Heart right ventricle (tissue), 16 donors: ENCODE results near the gene RB1. TPM values are rescaled to one million over a fixed set of nuclear protein-coding genes. Genes with fewer than 3 reads are reported as not detected.

Experiments
- ATAC-seq, 8 donors: fragments of 200-7000 bp; cut with Tn5 transposase; one replicate each; pipeline ENCODE4 v1.9.1; 2020; ENCODE audit warnings: mild to moderate bottlenecking in 8 of 8, moderate library complexity in 8 of 8, moderate number of reproducible peaks in 1 of 8
- DNase-seq, 2 donors: peaks; one replicate each; pipeline ENCODE4 v3.0.0-alpha.2; 2020
- H3K27ac ChIP-seq, 10 donors: fragments of 200-600 bp; sonication (generic) in 2 of 10; one replicate each; pipeline versions ENCODE4 v1.5.0 to v1.8.0; 2020 to 2022; ENCODE audit warnings: mild to moderate bottlenecking in 3 of 10
- H3K27me3 ChIP-seq, 7 donors: fragments of 200-600 bp; one replicate each; pipeline ENCODE4 v1.8.0; 2021 to 2022; ENCODE audit warnings: mild to moderate bottlenecking in 2 of 7
- H3K36me3 ChIP-seq, 9 donors: fragments of 200-600 bp; sonication (generic) in 1 of 9; one replicate each; pipeline versions ENCODE4 v1.5.0 to v1.8.0; 2020 to 2022; ENCODE audit warnings: mild to moderate bottlenecking in 2 of 9
- H3K4me1 ChIP-seq, 9 donors: fragments of 200-600 bp; sonication (generic) in 1 of 9; one replicate each; pipeline versions ENCODE4 v1.5.0 to v1.8.0; 2020 to 2022; ENCODE audit warnings: mild to moderate bottlenecking in 4 of 9
- H3K4me3 ChIP-seq, 10 donors: fragments of 200-600 bp; sonication (generic) in 2 of 10; one replicate each; pipeline versions ENCODE4 v1.5.0 to v1.8.0; 2020 to 2022; ENCODE audit warnings: mild to moderate bottlenecking in 7 of 10, moderate library complexity in 2 of 10
- H3K9me3 ChIP-seq, 11 donors: fragments of 200-600 bp in 10 of 11; sonication (generic) in 2 of 11; one replicate each; pipeline versions ENCODE4 v1.5.0 to v1.8.0; 2013 to 2022; ENCODE audit warnings: mild to moderate bottlenecking in 2 of 11, control low read depth in 1 of 11, moderate library complexity in 1 of 11
- WGBS, 2 donors: extraction: QIAGEN DNeasy Blood & Tissue Kit; methylation state at CpG; one replicate each; pipeline ENCODE4 v1.1.7; 2013; ENCODE audit warnings: inconsistent platforms in 1 of 2; 5-methylcytosine and 5-hydroxymethylcytosine counted together
- intact Hi-C, 10 donors: fragments of 100-400 bp; cut with DNase I; formaldehyde crosslinking; loops; one replicate each; pipeline versions ENCODE4 v1.11.1 to v1.14.2; 2022
- polyA plus RNA-seq, 2 donors: library from polyadenylated mRNA; stranded (reverse); fragments of 200-250 nt; gene quantifications; one replicate each; pipeline ENCODE4 v1.2.3, GENCODE V29; 2013
- total RNA-seq, 10 donors: library from RNA; stranded (reverse); fragmentation: NEBNext Ultra II Directional in 3 of 10; extraction: Animal tissue kit (Norgen Biotek cat#: 25700) in 3 of 10; gene quantifications; one replicate each; pipeline versions ENCODE4 v1.2.1 to v1.2.4, GENCODE V29; 2021 to 2023
- TF ChIP-seq, protein P1 (sequence below), 9 donors: fragments of 200-600 bp; sonication (generic) in 2 of 9; IDR thresholded peaks; one replicate each; pipeline versions ENCODE4 v1.5.0 to v1.8.0; 2021 to 2022; ENCODE audit warnings: antibody characterized with exemption in 9 of 9, mild to moderate bottlenecking in 5 of 9, moderate library complexity in 1 of 9
- donor health status: Arrhythmogenic right ventricular cardiomyopathy.
- donor health status: ischemic (EF 13 %, LVEDD 7.1; RV severe dilation, severe dysfunction).
- donor health status: healthy with polysubstance abuse.
- donor health status: DM: no; HTN: yes; CAD: no.
- donor health status: DM: no; HTN: no; CAD: no.
- donor health status: ischemic (EF 25% LVEDD 6.9; RV normal size, moderate dysfunction).
- donor health status: ischemic (EF 25% LVEDD 5.7; RV mildly dilated, moderate dysfunction).
- donor health status: healthy.
- donor health status: DM: yes; HTN: yes; CAD: no.
- donor health status: Ischemic cardiomyopathy.
- donor health status: ischemic (EF 35%, LVEDD 5.7; RV mildly dilated, moderate dysfunction).
- donor health status: nonischemic (EF 11% LVEDD 7.7; RV severe dilation, severe dysfunction).
- donor health status: DM: yes; HTN: yes; CAD: no.
- donor health status: PGD.
- donor health status: ischemic (EF 29% LVEDD 5.4; RV normal size, mild dysfunction).
- donor health status: nonischemic (EF 23%, LVEDD 6.1; RV moderate dilation, normal function).

Gene RB1
- total and polyA plus RNA-seq, 12 donors = 12.1 to 42.0 (median 25.9) TPM

DNA sequence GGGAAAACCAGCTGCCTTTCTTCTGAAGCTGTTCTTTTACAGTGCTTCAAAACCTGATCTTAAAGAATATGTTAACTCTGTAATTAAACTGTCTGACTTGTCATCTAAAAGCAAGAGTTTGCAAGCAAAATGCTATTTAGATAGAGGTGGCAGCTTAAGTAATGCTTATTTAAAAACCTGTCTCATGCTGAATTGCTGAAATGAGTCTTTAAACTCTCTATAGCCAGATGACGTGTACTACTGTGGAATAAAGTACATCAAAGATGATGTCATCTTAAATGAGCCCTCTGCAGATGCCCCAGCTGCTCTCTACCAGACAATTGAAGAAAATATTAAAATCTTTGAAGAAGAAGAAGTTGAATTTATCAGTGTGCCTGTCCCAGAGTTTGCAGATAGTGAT is 47.6 kb upstream of the RB1 start:
- H3K9me3 ChIP-seq = no peaks in the 10 kb centered on the region
- no peak overlapping the region for H3K4me3 ChIP-seq
- intact Hi-C loops = no loop called here
- peak overlapping the region in 3 of 10 donors; percentile 8 to 43 (median 22) for H3K27ac ChIP-seq
- DNase-seq = no peak
- no peak for ATAC-seq
- H3K4me1 ChIP-seq = peaks cover 6 to 69% (median 48%) of the 10 kb centered on the region in 9 donors
- H3K36me3 ChIP-seq = peaks cover 0 to 83% (median 51%) of the 10 kb centered on the region in 9 donors
- no peaks in the 10 kb centered on the region for H3K27me3 ChIP-seq
- WGBS, 2 donors = 15 to 37% methylated on average over 1 of the region's 1 CpG
- TF ChIP-seq, protein P1, sequence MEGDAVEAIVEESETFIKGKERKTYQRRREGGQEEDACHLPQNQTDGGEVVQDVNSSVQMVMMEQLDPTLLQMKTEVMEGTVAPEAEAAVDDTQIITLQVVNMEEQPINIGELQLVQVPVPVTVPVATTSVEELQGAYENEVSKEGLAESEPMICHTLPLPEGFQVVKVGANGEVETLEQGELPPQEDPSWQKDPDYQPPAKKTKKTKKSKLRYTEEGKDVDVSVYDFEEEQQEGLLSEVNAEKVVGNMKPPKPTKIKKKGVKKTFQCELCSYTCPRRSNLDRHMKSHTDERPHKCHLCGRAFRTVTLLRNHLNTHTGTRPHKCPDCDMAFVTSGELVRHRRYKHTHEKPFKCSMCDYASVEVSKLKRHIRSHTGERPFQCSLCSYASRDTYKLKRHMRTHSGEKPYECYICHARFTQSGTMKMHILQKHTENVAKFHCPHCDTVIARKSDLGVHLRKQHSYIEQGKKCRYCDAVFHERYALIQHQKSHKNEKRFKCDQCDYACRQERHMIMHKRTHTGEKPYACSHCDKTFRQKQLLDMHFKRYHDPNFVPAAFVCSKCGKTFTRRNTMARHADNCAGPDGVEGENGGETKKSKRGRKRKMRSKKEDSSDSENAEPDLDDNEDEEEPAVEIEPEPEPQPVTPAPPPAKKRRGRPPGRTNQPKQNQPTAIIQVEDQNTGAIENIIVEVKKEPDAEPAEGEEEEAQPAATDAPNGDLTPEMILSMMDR (IDR thresholded peaks at IDR 0.05) = no peak

DNA sequence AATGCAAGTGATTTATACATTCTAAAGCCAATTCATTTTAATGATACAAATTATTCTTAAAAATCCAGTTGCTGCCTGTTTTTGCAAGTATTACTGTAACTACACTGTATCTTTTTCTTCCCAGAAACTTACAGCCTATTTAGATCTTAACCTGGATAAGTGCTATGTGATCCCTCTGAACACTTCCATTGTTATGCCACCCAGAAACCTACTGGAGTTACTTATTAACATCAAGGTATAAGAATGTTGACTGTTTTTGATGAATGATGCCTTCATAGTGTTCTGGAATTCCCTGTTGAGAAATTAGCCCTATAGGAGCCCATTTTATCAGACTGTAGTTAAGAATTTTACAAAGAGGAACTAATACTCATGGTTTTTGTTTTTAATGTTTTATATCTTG is 45.5 kb upstream of the RB1 start:
- no peaks in the 10 kb centered on the region for H3K9me3 ChIP-seq
- ATAC-seq (no peak), DNase-seq (no peak)
- intact Hi-C loops = no loop called here
- no peaks in the 10 kb centered on the region for H3K27me3 ChIP-seq
- no peak overlapping the region for H3K4me3 ChIP-seq
- H3K4me1 ChIP-seq = peaks cover 3 to 49% (median 35%) of the 10 kb centered on the region in 9 donors
- H3K27ac ChIP-seq = no peak overlapping the region
- peaks cover 0 to 97% (median 70%) of the 10 kb centered on the region in 9 donors for H3K36me3 ChIP-seq
- TF ChIP-seq, protein P1 (IDR thresholded peaks at IDR 0.05) = no peak

DNA sequence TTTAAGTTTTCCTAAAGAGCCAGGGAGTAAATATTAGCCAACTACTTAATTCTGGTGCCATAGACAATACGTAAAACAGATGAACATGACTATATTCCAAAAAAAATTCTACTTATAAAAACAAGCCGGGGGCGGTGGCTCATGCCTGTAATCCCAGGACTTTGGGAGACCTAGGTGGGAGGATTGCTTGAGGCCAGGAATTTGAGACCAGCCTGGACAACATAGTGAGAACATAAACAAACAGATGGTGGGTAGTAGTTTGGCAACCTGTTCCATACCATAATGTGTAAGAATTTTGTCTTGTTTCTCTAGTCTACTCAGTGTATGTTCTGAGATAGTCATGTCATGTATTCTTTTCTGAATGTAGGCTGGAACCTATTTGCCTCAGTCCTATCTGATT is 45.1 kb upstream of the RB1 start:
- H3K36me3 ChIP-seq = peaks cover 0 to 100% (median 74%) of the 10 kb centered on the region in 9 donors
- no peaks in the 10 kb centered on the region for H3K27me3 ChIP-seq
- intact Hi-C loops = no loop called here
- peaks cover 3 to 45% (median 32%) of the 10 kb centered on the region in 9 donors for H3K4me1 ChIP-seq
- TF ChIP-seq, protein P1 (IDR thresholded peaks at IDR 0.05) = no peak
- ATAC-seq = no peak
- WGBS, 2 donors = 88 to 93% methylated on average over 3 of the region's 3 CpGs
- no peaks in the 10 kb centered on the region for H3K9me3 ChIP-seq
- no peak for DNase-seq
- no peak overlapping the region for H3K4me3 ChIP-seq
- H3K27ac ChIP-seq = no peak overlapping the region

DNA sequence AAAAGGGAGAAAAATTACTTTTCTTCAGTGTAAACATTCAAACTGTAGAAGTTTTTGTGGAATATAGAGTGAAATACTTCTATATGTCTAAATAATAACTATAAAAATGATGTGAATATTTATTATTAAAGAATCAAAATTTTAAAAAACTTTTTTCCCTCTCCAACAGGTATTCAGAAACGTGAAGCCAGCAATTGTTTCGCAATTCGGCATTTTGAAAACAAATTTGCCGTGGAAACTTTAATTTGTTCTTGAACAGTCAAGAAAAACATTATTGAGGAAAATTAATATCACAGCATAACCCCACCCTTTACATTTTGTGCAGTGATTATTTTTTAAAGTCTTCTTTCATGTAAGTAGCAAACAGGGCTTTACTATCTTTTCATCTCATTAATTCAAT is 42.6 kb upstream of the RB1 start:
- H3K27me3 ChIP-seq = no peaks in the 10 kb centered on the region
- H3K27ac ChIP-seq = no peak overlapping the region
- intact Hi-C loops = no loop called here
- peaks cover 0 to 100% (median 77%) of the 10 kb centered on the region in 9 donors for H3K36me3 ChIP-seq
- peaks cover 0 to 40% (median 12%) of the 10 kb centered on the region in 9 donors for H3K4me1 ChIP-seq
- no peak overlapping the region for H3K4me3 ChIP-seq
- no peaks in the 10 kb centered on the region for H3K9me3 ChIP-seq
- TF ChIP-seq, protein P1 (IDR thresholded peaks at IDR 0.05) = no peak
- DNase-seq (no peak), ATAC-seq (no peak)
- 86 to 93% methylated on average over 4 of the region's 4 CpGs for WGBS, 2 donors
